Vagina (tissue), 2 donors: ENCODE measurements around the gene TJP2. TPM values are rescaled to one million over a fixed set of nuclear protein-coding genes. Genes with fewer than 3 reads are reported as not detected.

Source experiments
- DNase-seq, 2 donors: peaks; one replicate each; pipeline ENCODE4 v3.0.0-alpha.2; 2017; ENCODE audit errors: extremely low spot score in 2 of 2
- H3K27ac ChIP-seq: fragments of 200-600 bp; sonication (generic); one replicate; pipeline ENCODE4 v1.5.1; 2019
- H3K27me3 ChIP-seq: fragments of 200-600 bp; sonication (generic); one replicate; pipeline ENCODE4 v1.5.1; 2019
- H3K36me3 ChIP-seq, 2 donors: fragments of 200-600 bp; sonication (generic); one replicate each; pipeline ENCODE4 v1.5.1; 2017 to 2019
- H3K4me1 ChIP-seq: fragments of 200-600 bp; sonication (generic); one replicate; pipeline ENCODE4 v1.5.1; 2019
- H3K4me3 ChIP-seq, 2 donors: fragments of 200-600 bp; sonication (generic); 1 replicate in 1 of 2; 2 replicates in 1 of 2; pipeline ENCODE4 v1.5.1; 2016 to 2019
- H3K9me3 ChIP-seq: fragments of 200-600 bp; sonication (generic); one replicate; pipeline ENCODE4 v1.5.1; 2019
- POLR2A ChIP-seq, 2 donors: fragments of 450-650 bp; IDR thresholded peaks; one replicate each; pipeline ENCODE4 v1.6.1; 2017; ENCODE audit warnings: antibody characterized with exemption in 2 of 2, mild to moderate bottlenecking in 2 of 2, moderate library complexity in 2 of 2
- POLR2AphosphoS5 ChIP-seq, 2 donors: sonication (generic); formaldehyde crosslinking; IDR thresholded peaks; one replicate each; pipeline ENCODE4 v1.9.0; 2017; ENCODE audit warnings: antibody characterized with exemption in 2 of 2, mild to moderate bottlenecking in 2 of 2, low read depth in 1 of 2; ENCODE audit not compliant: insufficient read depth in 1 of 2
- intact Hi-C: fragments of 100-400 bp; cut with DNase I; formaldehyde crosslinking; loops from one replicate; pipeline ENCODE4 v1.15.1; 2023
- total RNA-seq: library from RNA; depleted of rRNA; stranded (reverse); fragments of >200 nt; gene quantifications from one replicate; pipeline ENCODE4 v1.2.3, GENCODE V29; 2016
- TF ChIP-seq, protein P1 (sequence below), 3 experiments: fragments of 450-650 bp in 2 of 3; fragments of 200-600 bp in 1 of 3; sonication (generic) in 1 of 3; IDR thresholded peaks; one replicate each; pipeline ENCODE4 v1.5.1; 2017 to 2019; ENCODE audit warnings: antibody characterized with exemption in 3 of 3, mild to moderate bottlenecking in 2 of 3, moderate library complexity in 2 of 3

The TJP2 gene
- total RNA-seq, 1 donor from 2014 or later = 68.3 TPM

DNA sequence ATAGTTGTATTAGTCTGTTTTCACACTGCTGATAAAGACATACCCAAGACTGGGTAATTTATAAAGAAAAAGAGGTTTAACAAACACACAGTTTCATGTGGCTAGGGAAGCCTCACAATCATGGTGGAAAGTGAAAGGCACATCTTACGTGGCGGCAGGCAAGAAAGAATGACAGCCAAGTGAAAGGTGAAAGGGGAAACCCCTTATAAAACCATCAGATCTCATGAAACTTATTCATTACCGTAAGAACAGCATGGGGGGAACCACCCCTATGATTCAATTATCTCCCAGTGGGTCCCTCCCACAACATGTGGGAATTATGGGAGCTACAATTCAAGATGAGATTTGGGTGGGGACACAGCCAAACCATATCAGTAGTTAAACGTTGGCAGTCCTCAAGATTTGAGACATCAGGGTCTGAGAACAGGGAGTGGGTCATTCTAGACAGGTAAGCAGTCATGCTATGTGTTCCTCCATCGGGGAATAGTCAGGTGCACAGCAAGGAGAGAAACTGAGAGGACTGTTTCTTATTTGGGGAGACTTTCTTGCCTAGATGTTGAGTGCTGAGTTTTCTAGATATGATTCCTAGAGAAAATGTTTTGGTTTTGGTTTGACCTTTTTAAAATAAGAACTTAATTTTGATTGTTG, 105.1 kb downstream of the TJP2 start:
- no peaks in the 10 kb centered on the region for H3K9me3 ChIP-seq
- no peaks in the 10 kb centered on the region for H3K36me3 ChIP-seq
- no peaks in the 10 kb centered on the region for H3K27me3 ChIP-seq
- no peak overlapping the region for H3K27ac ChIP-seq
- no peak for DNase-seq
- H3K4me1 ChIP-seq = no peaks in the 10 kb centered on the region
- H3K4me3 ChIP-seq = no peak overlapping the region
- intact Hi-C loops = no loop called here
- TF ChIP-seq POLR2AphosphoS5 (IDR thresholded peaks at IDR 0.05; ENCODE audit: insufficient read depth in 1 of 2, low read depth in 1 of 2) (no peak), POLR2A (IDR thresholded peaks at IDR 0.05) (no peak)
- TF ChIP-seq, protein P1, sequence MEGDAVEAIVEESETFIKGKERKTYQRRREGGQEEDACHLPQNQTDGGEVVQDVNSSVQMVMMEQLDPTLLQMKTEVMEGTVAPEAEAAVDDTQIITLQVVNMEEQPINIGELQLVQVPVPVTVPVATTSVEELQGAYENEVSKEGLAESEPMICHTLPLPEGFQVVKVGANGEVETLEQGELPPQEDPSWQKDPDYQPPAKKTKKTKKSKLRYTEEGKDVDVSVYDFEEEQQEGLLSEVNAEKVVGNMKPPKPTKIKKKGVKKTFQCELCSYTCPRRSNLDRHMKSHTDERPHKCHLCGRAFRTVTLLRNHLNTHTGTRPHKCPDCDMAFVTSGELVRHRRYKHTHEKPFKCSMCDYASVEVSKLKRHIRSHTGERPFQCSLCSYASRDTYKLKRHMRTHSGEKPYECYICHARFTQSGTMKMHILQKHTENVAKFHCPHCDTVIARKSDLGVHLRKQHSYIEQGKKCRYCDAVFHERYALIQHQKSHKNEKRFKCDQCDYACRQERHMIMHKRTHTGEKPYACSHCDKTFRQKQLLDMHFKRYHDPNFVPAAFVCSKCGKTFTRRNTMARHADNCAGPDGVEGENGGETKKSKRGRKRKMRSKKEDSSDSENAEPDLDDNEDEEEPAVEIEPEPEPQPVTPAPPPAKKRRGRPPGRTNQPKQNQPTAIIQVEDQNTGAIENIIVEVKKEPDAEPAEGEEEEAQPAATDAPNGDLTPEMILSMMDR (IDR thresholded peaks at IDR 0.05) = no peak

DNA sequence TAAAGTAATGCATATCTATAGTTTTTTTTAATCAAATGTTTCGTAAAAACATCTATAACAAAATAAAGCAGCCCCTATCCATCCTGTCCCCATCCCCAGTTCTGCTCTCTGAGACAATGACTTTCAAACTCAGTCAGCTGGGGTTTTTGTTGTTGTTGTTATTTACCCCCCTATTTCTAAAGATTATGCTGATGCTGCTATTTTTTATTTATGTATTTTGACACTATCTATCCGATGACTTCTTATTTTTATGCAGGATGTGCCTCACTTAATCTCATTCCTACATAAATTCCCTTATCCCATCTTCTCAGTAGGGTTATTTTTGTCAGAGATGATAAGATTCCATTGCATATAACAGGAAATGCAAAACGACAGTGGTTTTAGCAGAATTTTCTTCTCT, 105.7 kb downstream of the TJP2 start:
- TF ChIP-seq POLR2A (IDR thresholded peaks at IDR 0.05) (no peak), POLR2AphosphoS5 (IDR thresholded peaks at IDR 0.05; ENCODE audit: insufficient read depth in 1 of 2, low read depth in 1 of 2) (no peak)
- TF ChIP-seq, protein P1 (IDR thresholded peaks at IDR 0.05) = no peak
- no peaks in the 10 kb centered on the region for H3K36me3 ChIP-seq
- no peak overlapping the region for H3K4me3 ChIP-seq
- no peaks in the 10 kb centered on the region for H3K27me3 ChIP-seq
- DNase-seq = no peak
- H3K4me1 ChIP-seq = no peaks in the 10 kb centered on the region
- H3K27ac ChIP-seq = no peak overlapping the region
- no peaks in the 10 kb centered on the region for H3K9me3 ChIP-seq
- intact Hi-C loops = no loop called here

DNA sequence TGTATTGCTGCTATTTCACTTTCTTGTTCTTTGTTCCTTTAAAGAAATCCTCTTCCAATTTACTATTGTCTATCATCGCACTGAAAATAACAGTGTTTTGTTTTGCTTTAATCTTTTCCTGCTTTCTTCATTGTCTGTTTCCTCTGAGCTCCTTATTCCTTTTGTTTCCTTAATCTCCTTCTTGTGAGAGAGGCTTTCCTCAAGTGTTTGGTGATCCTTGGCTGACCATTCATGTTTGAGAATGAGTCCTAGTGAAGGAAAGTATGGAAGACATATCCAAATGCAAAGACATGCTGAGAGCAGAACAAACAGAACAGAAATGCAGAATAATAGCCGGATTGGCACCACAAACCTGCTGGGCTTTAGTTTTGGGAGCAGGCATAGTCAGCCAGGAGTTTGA, 108.9 kb downstream of the TJP2 start:
- DNase-seq = no peak
- H3K9me3 ChIP-seq = no peaks in the 10 kb centered on the region
- H3K36me3 ChIP-seq = no peaks in the 10 kb centered on the region
- intact Hi-C loops = no loop called here
- H3K4me3 ChIP-seq = no peak overlapping the region
- no peak overlapping the region for H3K27ac ChIP-seq
- TF ChIP-seq POLR2A (IDR thresholded peaks at IDR 0.05) (no peak), POLR2AphosphoS5 (IDR thresholded peaks at IDR 0.05; ENCODE audit: insufficient read depth in 1 of 2, low read depth in 1 of 2) (no peak)
- TF ChIP-seq, protein P1 (IDR thresholded peaks at IDR 0.05) = no peak
- H3K4me1 ChIP-seq = no peaks in the 10 kb centered on the region
- H3K27me3 ChIP-seq = no peaks in the 10 kb centered on the region

DNA sequence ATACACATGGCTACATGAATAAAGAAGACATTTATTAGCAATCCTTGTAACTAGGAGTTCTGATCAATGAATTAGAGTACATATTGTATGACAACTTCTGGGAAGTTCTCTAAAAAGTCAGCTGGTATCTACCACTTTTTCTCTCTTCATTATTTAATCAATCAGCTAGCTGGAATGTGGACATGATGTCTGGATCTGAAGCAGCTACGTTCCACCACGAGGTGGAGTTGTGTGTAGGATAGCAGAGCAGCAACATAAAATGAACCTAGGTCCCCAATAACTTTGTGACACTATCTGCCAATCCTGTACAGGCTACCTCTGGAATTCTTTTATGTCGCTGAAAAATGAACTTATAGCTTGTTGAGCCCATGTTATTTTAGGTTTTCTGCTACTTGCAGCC, 118.0 kb downstream of the TJP2 start:
- Histone ChIP-seq H3K4me3 (no peak overlapping the region), H3K27ac (no peak overlapping the region), H3K4me1 (no peaks in the 10 kb centered on the region), H3K27me3 (no peaks in the 10 kb centered on the region), H3K36me3 (no peaks in the 10 kb centered on the region), H3K9me3 (no peaks in the 10 kb centered on the region)
- DNase-seq = no peak
- TF ChIP-seq POLR2AphosphoS5 (IDR thresholded peaks at IDR 0.05; ENCODE audit: insufficient read depth in 1 of 2, low read depth in 1 of 2) (no peak), POLR2A (IDR thresholded peaks at IDR 0.05) (no peak)
- intact Hi-C loops = no loop called here

DNA sequence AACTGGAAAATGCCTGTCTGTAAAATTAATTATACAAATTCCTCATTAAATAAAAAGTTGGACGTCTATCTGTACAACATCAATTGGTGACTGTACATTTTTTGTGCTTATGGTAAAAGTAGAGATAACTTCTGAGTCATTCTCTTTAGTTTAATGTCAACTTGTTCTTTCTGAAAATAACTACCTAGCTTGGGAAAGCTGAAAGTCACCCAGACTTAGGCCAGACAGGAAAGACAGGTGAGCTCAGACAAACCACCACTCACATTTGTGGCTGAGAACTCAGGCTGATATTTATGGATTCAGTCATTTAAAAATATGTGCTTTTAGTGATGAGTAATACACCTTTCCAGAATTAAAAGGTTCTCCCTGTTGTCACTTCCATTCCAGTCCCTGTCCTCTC, 119.1 kb downstream of the TJP2 start:
- Histone ChIP-seq H3K27me3 (no peaks in the 10 kb centered on the region), H3K4me1 (no peaks in the 10 kb centered on the region), H3K36me3 (no peaks in the 10 kb centered on the region), H3K9me3 (no peaks in the 10 kb centered on the region), H3K27ac (no peak overlapping the region), H3K4me3 (no peak overlapping the region)
- intact Hi-C loops = no loop called here
- no peak for DNase-seq
- TF ChIP-seq POLR2A (IDR thresholded peaks at IDR 0.05) = no peak
- no peak for TF ChIP-seq POLR2AphosphoS5 (IDR thresholded peaks at IDR 0.05; ENCODE audit: insufficient read depth in 1 of 2, low read depth in 1 of 2)
- TF ChIP-seq, protein P1 (IDR thresholded peaks at IDR 0.05) = no peak
